Measurements from ENCODE around the gene ARL15. TPM values are rescaled to one million over a fixed set of nuclear protein-coding genes. Genes with fewer than 3 reads are reported as not detected.

Gene ARL15
- total and polyA plus RNA-seq, 4 donors: 5.0 to 24.8 (median 13.3) TPM

DNA sequence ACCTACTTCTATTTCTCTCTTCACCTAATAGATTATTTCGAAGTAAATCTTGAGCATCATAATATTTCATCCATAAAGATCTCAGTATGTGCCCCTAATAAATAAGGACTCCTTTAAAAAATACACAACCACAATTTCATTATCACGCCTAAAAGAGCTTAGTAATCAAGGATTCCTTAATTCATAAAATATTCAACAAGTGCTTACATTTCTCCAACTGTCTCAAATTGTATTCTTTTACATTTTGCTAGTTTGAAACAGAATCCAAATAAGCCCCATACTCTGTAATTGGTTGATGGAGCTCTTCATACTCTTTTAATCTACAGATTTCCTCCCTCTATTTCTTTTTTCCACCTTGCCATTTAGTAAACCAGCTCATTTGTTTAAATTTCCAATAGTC is 432.4 kb downstream of the ARL15 start (continued):
- TF ChIP-seq, protein P1, sequence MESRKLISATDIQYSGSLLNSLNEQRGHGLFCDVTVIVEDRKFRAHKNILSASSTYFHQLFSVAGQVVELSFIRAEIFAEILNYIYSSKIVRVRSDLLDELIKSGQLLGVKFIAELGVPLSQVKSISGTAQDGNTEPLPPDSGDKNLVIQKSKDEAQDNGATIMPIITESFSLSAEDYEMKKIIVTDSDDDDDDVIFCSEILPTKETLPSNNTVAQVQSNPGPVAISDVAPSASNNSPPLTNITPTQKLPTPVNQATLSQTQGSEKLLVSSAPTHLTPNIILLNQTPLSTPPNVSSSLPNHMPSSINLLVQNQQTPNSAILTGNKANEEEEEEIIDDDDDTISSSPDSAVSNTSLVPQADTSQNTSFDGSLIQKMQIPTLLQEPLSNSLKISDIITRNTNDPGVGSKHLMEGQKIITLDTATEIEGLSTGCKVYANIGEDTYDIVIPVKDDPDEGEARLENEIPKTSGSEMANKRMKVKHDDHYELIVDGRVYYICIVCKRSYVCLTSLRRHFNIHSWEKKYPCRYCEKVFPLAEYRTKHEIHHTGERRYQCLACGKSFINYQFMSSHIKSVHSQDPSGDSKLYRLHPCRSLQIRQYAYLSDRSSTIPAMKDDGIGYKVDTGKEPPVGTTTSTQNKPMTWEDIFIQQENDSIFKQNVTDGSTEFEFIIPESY (IDR thresholded peaks at IDR 0.05): no peak

DNA sequence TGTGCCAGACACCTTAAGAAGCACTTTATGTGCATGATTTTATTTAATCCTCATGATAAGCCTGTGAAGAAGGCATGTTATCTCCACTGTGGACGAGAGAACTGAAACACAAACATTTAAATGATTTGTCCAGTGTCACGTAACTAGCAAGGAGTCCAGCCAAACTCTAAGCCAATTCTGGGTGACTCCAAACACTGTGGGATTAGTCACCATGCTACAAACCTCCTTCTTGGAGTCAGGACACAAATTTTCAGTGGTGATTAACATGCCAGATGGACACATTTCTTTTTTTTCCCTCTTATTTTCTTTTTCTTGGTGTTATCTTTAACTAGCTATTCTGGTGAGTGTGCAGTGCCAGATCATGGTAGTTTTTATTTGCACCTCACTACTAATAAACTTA is 433.1 kb downstream of the ARL15 start:
- Histone ChIP-seq H3K4me3 (ENCODE audit: low read depth in 1 of 3, low read length in 3 of 3) (no peak overlapping the region), H3K36me3 (ENCODE audit: control insufficient read depth in 4 of 4, insufficient read depth in 3 of 4, low read depth in 1 of 4, low read length in 3 of 4) (no peaks in the 10 kb centered on the region), H3K9me3 (ENCODE audit: control insufficient read depth in 4 of 4, low read length in 3 of 4) (no peaks in the 10 kb centered on the region), H3K27me3 (ENCODE audit: control insufficient read depth in 4 of 4, insufficient read depth in 4 of 4, low read length in 3 of 4) (no peaks in the 10 kb centered on the region), H3K27ac (ENCODE audit: low read depth in 1 of 2, low read length in 2 of 2) (peak overlapping the region in 1 of 2 donors; percentile 26), H3K4me1 (ENCODE audit: control insufficient read depth in 4 of 4, insufficient read depth in 4 of 4, low read length in 3 of 4) (peaks cover 1 to 22% (median 15%) of the 10 kb centered on the region in 4 donors), H3K9ac (ENCODE audit: low read depth in 1 of 2, low read length in 2 of 2) (no peak overlapping the region)
- TF ChIP-seq YY1 (IDR thresholded peaks at IDR 0.05) (no peak), FOXA2 (IDR thresholded peaks at IDR 0.05) (no peak), HNF4A (conservative IDR thresholded peaks at IDR 0.05) (peak in 1 of 2 donors; percentile 4), GABPA (IDR thresholded peaks at IDR 0.05 in 1 of 2, conservative IDR thresholded peaks at IDR 0.05 in 1 of 2) (no peak)
- 31% methylated on average over 2 of the region's 2 CpGs for WGBS
- DNase-seq (ENCODE audit: low spot score): no peak

DNA sequence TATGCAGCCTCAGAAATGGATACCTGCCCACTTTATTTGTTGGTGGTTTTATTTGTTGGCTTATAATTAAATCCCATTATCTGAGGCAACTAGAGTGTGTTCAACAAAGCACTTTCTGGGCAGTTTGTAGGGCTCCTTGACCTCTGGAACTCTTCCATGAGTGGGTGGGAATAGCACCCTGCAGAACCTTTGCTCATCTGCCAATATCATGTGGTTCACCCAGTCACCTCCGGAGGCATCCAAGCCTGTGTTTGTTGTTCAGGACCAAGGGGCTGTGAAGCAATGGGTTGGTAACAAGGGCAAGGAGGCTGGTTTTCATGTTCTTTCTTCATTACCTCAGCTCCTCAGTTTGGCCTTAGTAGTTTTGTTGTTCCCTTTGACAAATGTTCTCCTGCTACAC is 436.0 kb downstream of the ARL15 start:
- Histone ChIP-seq H3K9ac (ENCODE audit: low read depth in 1 of 2, low read length in 2 of 2) (no peak overlapping the region), H3K27ac (ENCODE audit: low read depth in 1 of 2, low read length in 2 of 2) (peak overlapping the region; percentile 44 to 59), H3K27me3 (ENCODE audit: control insufficient read depth in 4 of 4, insufficient read depth in 4 of 4, low read length in 3 of 4) (no peaks in the 10 kb centered on the region), H3K9me3 (ENCODE audit: control insufficient read depth in 4 of 4, low read length in 3 of 4) (no peaks in the 10 kb centered on the region), H3K4me1 (ENCODE audit: control insufficient read depth in 4 of 4, insufficient read depth in 4 of 4, low read length in 3 of 4) (peaks cover 1 to 22% (median 15%) of the 10 kb centered on the region in 4 donors), H3K36me3 (ENCODE audit: control insufficient read depth in 4 of 4, insufficient read depth in 3 of 4, low read depth in 1 of 4, low read length in 3 of 4) (no peaks in the 10 kb centered on the region), H3K4me3 (ENCODE audit: low read depth in 1 of 3, low read length in 3 of 3) (no peak overlapping the region)
- TF ChIP-seq RAD21 (IDR thresholded peaks at IDR 0.05): peak; percentile 64 to 76
- TF ChIP-seq, protein P1 (IDR thresholded peaks at IDR 0.05): peak; percentile 35
- TF ChIP-seq NR2F2 (IDR thresholded peaks at IDR 0.05): no peak
- no peak for TF ChIP-seq FOXA1 (IDR thresholded peaks at IDR 0.05)
- no peak for TF ChIP-seq GABPA (IDR thresholded peaks at IDR 0.05 in 1 of 2, conservative IDR thresholded peaks at IDR 0.05 in 1 of 2)
- TF ChIP-seq JUND (IDR thresholded peaks at IDR 0.05): peak in 1 of 2 donors; percentile 73
- TF ChIP-seq, protein P2, sequence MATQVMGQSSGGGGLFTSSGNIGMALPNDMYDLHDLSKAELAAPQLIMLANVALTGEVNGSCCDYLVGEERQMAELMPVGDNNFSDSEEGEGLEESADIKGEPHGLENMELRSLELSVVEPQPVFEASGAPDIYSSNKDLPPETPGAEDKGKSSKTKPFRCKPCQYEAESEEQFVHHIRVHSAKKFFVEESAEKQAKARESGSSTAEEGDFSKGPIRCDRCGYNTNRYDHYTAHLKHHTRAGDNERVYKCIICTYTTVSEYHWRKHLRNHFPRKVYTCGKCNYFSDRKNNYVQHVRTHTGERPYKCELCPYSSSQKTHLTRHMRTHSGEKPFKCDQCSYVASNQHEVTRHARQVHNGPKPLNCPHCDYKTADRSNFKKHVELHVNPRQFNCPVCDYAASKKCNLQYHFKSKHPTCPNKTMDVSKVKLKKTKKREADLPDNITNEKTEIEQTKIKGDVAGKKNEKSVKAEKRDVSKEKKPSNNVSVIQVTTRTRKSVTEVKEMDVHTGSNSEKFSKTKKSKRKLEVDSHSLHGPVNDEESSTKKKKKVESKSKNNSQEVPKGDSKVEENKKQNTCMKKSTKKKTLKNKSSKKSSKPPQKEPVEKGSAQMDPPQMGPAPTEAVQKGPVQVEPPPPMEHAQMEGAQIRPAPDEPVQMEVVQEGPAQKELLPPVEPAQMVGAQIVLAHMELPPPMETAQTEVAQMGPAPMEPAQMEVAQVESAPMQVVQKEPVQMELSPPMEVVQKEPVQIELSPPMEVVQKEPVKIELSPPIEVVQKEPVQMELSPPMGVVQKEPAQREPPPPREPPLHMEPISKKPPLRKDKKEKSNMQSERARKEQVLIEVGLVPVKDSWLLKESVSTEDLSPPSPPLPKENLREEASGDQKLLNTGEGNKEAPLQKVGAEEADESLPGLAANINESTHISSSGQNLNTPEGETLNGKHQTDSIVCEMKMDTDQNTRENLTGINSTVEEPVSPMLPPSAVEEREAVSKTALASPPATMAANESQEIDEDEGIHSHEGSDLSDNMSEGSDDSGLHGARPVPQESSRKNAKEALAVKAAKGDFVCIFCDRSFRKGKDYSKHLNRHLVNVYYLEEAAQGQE (IDR thresholded peaks at IDR 0.05): peak; percentile 62
- TF ChIP-seq, protein P3, sequence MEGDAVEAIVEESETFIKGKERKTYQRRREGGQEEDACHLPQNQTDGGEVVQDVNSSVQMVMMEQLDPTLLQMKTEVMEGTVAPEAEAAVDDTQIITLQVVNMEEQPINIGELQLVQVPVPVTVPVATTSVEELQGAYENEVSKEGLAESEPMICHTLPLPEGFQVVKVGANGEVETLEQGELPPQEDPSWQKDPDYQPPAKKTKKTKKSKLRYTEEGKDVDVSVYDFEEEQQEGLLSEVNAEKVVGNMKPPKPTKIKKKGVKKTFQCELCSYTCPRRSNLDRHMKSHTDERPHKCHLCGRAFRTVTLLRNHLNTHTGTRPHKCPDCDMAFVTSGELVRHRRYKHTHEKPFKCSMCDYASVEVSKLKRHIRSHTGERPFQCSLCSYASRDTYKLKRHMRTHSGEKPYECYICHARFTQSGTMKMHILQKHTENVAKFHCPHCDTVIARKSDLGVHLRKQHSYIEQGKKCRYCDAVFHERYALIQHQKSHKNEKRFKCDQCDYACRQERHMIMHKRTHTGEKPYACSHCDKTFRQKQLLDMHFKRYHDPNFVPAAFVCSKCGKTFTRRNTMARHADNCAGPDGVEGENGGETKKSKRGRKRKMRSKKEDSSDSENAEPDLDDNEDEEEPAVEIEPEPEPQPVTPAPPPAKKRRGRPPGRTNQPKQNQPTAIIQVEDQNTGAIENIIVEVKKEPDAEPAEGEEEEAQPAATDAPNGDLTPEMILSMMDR (IDR thresholded peaks at IDR 0.05; ENCODE audit: low read depth, low read length, missing input control): peak; percentile 19
- TF ChIP-seq FOXA2 (IDR thresholded peaks at IDR 0.05): peak; percentile 53
- TF ChIP-seq RXRA (IDR thresholded peaks at IDR 0.05): peak; percentile 74 to 93
- peak; percentile 78 to 82 for TF ChIP-seq HNF4A (conservative IDR thresholded peaks at IDR 0.05)
- TF ChIP-seq YY1 (IDR thresholded peaks at IDR 0.05): peak; percentile 39
- peak; percentile 36 for TF ChIP-seq SP1 (IDR thresholded peaks at IDR 0.05)
- TF ChIP-seq HNF4G (IDR thresholded peaks at IDR 0.05): no peak
- TF ChIP-seq, protein P4, sequence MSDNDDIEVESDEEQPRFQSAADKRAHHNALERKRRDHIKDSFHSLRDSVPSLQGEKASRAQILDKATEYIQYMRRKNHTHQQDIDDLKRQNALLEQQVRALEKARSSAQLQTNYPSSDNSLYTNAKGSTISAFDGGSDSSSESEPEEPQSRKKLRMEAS (IDR thresholded peaks at IDR 0.05): peak; percentile 51
- TF ChIP-seq EGR1 (IDR thresholded peaks at IDR 0.05; ENCODE audit: low read depth in 2 of 2): peak; percentile 63 to 91
- no peak for DNase-seq (ENCODE audit: low spot score)
- 34% methylated on average over 1 of the region's 1 CpG for WGBS

Data from liver (tissue), 9 donors.